ENCODE results near the gene APCDD1. TPM values are rescaled to one million over a fixed set of nuclear protein-coding genes. Genes with fewer than 3 reads are reported as not detected.

Gene APCDD1
- total RNA-seq, 1 donor from 2014 or later, result 171 TPM

DNA sequence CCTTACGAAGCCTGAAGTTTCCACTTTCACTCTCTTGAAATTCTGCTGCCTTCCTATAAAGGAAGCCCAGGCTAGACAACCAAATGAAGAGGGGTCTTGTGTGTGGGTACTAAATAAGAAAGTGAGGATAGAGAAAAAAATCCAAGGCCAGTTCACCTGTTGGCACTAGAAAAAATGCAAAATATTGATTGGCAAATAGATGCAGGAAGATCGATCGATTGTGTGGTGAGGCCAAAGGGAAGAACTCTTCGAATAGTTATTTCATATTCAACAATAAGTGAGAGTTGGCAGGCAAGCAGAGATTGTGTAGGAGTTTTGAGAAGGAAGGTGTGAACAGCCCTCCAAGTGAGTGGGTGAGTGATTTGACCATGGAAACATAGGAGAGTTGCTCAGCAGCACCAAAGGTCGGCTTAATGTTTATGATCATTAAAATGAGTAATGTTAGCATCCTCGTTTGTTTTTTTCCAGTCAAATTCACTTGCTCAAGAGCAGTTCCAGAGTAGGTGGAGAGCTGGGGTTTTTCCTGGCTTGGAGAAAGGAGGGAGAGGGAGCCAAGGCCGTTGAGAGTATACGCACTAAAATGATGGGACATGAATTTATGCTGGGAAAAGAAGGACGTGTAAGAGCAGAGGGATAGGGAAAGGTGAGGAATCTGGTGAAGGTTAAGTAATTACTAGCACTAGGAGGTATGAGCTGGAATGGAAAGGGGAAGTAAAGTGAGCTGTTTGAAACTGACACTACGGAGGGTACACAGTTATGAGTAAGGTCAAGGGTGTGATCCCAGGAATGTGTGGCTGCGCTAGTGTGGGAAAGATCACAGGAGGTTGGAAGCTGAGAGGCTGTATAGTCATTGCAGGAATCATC is 70.3 kb downstream of the APCDD1 start:
- no peak for TF ChIP-seq CTCF (IDR thresholded peaks at IDR 0.05; ENCODE audit: partially characterized antibody, unreplicated experiment)
- no peak for DNase-seq
- peaks cover 9% of the 10 kb centered on the region for H3K9me3 Mint-ChIP-seq (ENCODE audit: unreplicated experiment)
- peaks cover 5% of the 10 kb centered on the region for H3K27me3 Mint-ChIP-seq (ENCODE audit: unreplicated experiment)
- peaks cover 28% of the 10 kb centered on the region for H3K4me1 Mint-ChIP-seq (ENCODE audit: low read depth, unreplicated experiment)
- H3K4me3 Mint-ChIP-seq (ENCODE audit: unreplicated experiment), result peak overlapping the region; percentile 95
- peak overlapping the region; percentile 87 for H3K27ac Mint-ChIP-seq (ENCODE audit: unreplicated experiment)
- H3K36me3 Mint-ChIP-seq (ENCODE audit: unreplicated experiment), result no peaks in the 10 kb centered on the region

DNA sequence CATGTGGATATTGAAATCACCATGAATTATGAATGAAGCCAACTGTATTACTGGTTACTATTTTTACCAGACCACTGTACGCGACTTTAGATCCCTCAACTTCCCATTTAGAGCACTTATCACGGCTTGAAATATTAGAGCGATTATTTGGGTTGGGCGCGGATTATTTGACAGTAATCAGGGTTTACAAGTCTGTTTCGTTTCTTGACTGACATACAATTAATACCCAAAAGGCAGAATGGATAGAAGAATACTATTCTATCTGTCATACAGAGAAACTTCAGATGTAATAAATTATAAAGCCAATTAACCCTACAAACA is 70.9 kb downstream of the APCDD1 start:
- TF ChIP-seq CTCF (IDR thresholded peaks at IDR 0.05; ENCODE audit: partially characterized antibody, unreplicated experiment), result no peak
- Mint-ChIP-seq H3K36me3 (ENCODE audit: unreplicated experiment) (no peaks in the 10 kb centered on the region), H3K4me1 (ENCODE audit: low read depth, unreplicated experiment) (peaks cover 29% of the 10 kb centered on the region), H3K4me3 (ENCODE audit: unreplicated experiment) (peak overlapping the region; percentile 95), H3K9me3 (ENCODE audit: unreplicated experiment) (peaks cover 9% of the 10 kb centered on the region), H3K27ac (ENCODE audit: unreplicated experiment) (peak overlapping the region; percentile 87), H3K27me3 (ENCODE audit: unreplicated experiment) (peaks cover 5% of the 10 kb centered on the region)
- no peak for DNase-seq

GRCh38 chr18:10525697-10526560 is 71.5 kb downstream of the APCDD1 start, which contains the start of gene NAPG:
Gene NAPG, plus strand, starts transcription at chr18:10526027. Its CDS starts 76 bp downstream, at chr18:10526103.
- Mint-ChIP-seq H3K36me3 (ENCODE audit: unreplicated experiment) (no peaks in the 10 kb centered on the region), H3K27me3 (ENCODE audit: unreplicated experiment) (peaks cover 5% of the 10 kb centered on the region), H3K9me3 (ENCODE audit: unreplicated experiment) (peaks cover 9% of the 10 kb centered on the region), H3K27ac (ENCODE audit: unreplicated experiment) (peak within 1 kb of the TSS; percentile 91), H3K4me3 (ENCODE audit: unreplicated experiment) (peak within 1 kb of the TSS; percentile 95), H3K4me1 (ENCODE audit: low read depth, unreplicated experiment) (peaks cover 34% of the 10 kb centered on the region)
- TF ChIP-seq CTCF (IDR thresholded peaks at IDR 0.05; ENCODE audit: partially characterized antibody, unreplicated experiment), result no peak
- peak; percentile 94 for DNase-seq

- H3K4me1 Mint-ChIP-seq (ENCODE audit: low read depth, unreplicated experiment), result peaks cover 33% of the 10 kb centered on the region
- H3K27me3 Mint-ChIP-seq (ENCODE audit: unreplicated experiment), result peaks cover 5% of the 10 kb centered on the region
- H3K9me3 Mint-ChIP-seq (ENCODE audit: unreplicated experiment), result peaks cover 9% of the 10 kb centered on the region
- no peak for DNase-seq
- peak overlapping the region; percentile 91 for H3K27ac Mint-ChIP-seq (ENCODE audit: unreplicated experiment)
- TF ChIP-seq CTCF (IDR thresholded peaks at IDR 0.05; ENCODE audit: partially characterized antibody, unreplicated experiment), result no peak
- H3K36me3 Mint-ChIP-seq (ENCODE audit: unreplicated experiment), result no peaks in the 10 kb centered on the region
- peak overlapping the region; percentile 93 for H3K4me3 Mint-ChIP-seq (ENCODE audit: unreplicated experiment)
Observed at GRCh38 chr18:10526561-10526949, 72.1 kb downstream of the APCDD1 start.
